ENCODE data around the gene TRIM28. TPM values are rescaled to one million over a fixed set of nuclear protein-coding genes. Genes with fewer than 3 reads are reported as not detected.
A peak's percentile ranks its signal among the peaks of the same experiment; 100 is the strongest.

Gene TRIM28
- total RNA-seq, 2 experiments from 2014 or later: 549 to 553 TPM

GRCh38 chr19:58551577-58552471 lies 8.0 kb downstream of the TRIM28 start:
- H3K9me3 ChIP-seq (ENCODE audit: control insufficient read depth in 1 of 2, insufficient read depth in 1 of 2, low read length in 2 of 2): no peaks in the 10 kb centered on the region
- DNase-seq: peak in 1 of 14 experiments; percentile 9
- peak overlapping the region; percentile 60 for H3K27ac Mint-ChIP-seq
- H3K4me1 Mint-ChIP-seq (ENCODE audit: low read depth): peaks cover 43% of the 10 kb centered on the region
- H3K36me3 ChIP-seq (ENCODE audit: insufficient read depth, low read length): peaks cover 84% of the 10 kb centered on the region
- no peak for ATAC-seq (ENCODE audit: poor library complexity)
- ChIA-PET POLR2A (interaction anchor here (1.4 kb wide), 1 partner anchor 11 kb away, joined by 4 read pairs; no protein-coding TSS in a partner anchor), CTCF (no interaction called here)
- peak overlapping the region; percentile 50 for H3K4me3 Mint-ChIP-seq
- no peak overlapping the region for H3K4me3 ChIP-seq (ENCODE audit: low read length)
- no peak overlapping the region for H3K27ac ChIP-seq (ENCODE audit: low read depth in 1 of 2, low read length in 2 of 2)
- TF ChIP-seq CTCF (IDR thresholded peaks at IDR 0.05): no peak
- no peaks in the 10 kb centered on the region for H3K27me3 ChIP-seq (ENCODE audit: control insufficient read depth in 1 of 2, insufficient read depth in 2 of 2, low read length in 2 of 2)
- H3K27me3 Mint-ChIP-seq: no peaks in the 10 kb centered on the region
- peaks cover 53% of the 10 kb centered on the region for H3K4me1 ChIP-seq (ENCODE audit: insufficient read depth, low read length)
- intact Hi-C loops (cut with DNase I, micrococcal nuclease): no loop called here
- H3K36me3 Mint-ChIP-seq (ENCODE audit: low read depth): peaks cover 94% of the 10 kb centered on the region
- H3K9me3 Mint-ChIP-seq: no peaks in the 10 kb centered on the region

- Histone ChIP-seq H3K27me3 (ENCODE audit: control insufficient read depth in 1 of 2, insufficient read depth in 2 of 2, low read length in 2 of 2) (no peaks in the 10 kb centered on the region), H3K9me3 (ENCODE audit: control insufficient read depth in 1 of 2, insufficient read depth in 1 of 2, low read length in 2 of 2) (no peaks in the 10 kb centered on the region), H3K4me1 (ENCODE audit: insufficient read depth, low read length) (peaks cover 53% of the 10 kb centered on the region), H3K4me3 (ENCODE audit: low read length) (no peak overlapping the region), H3K36me3 (ENCODE audit: insufficient read depth, low read length) (peaks cover 81% of the 10 kb centered on the region), H3K27ac (ENCODE audit: low read depth in 1 of 2, low read length in 2 of 2) (no peak overlapping the region)
- Mint-ChIP-seq H3K27me3 (no peaks in the 10 kb centered on the region), H3K27ac (peak overlapping the region; percentile 60), H3K4me1 (ENCODE audit: low read depth) (peaks cover 49% of the 10 kb centered on the region), H3K36me3 (ENCODE audit: low read depth) (peaks cover 94% of the 10 kb centered on the region), H3K9me3 (no peaks in the 10 kb centered on the region), H3K4me3 (peak overlapping the region; percentile 50)
- ChIA-PET POLR2A (interaction anchor here (3.4 to 3.6 kb wide), 2 partner anchors 8 to 32 kb away, joined by 44 to 64 read pairs; partner anchors contain the start of genes TRIM28 and ZBTB45), CTCF (interaction anchor here (1.0 to 3.3 kb wide), 2 partner anchors 28 to 33 kb away, joined by 4 to 26 read pairs; partner anchors contain the start of gene ZBTB45)
- no peak for DNase-seq
- intact Hi-C loops (cut with DNase I, micrococcal nuclease): no loop called here
- no peak for TF ChIP-seq CTCF (IDR thresholded peaks at IDR 0.05)
- ATAC-seq (ENCODE audit: poor library complexity): no peak
Measured at GRCh38 chr19:58552655-58553054, 8.8 kb downstream of the TRIM28 start.

- ATAC-seq (ENCODE audit: poor library complexity) (no peak), DNase-seq (peak in 1 of 14 experiments; percentile 38)
- Histone ChIP-seq H3K4me1 (ENCODE audit: insufficient read depth, low read length) (peaks cover 54% of the 10 kb centered on the region), H3K27me3 (ENCODE audit: control insufficient read depth in 1 of 2, insufficient read depth in 2 of 2, low read length in 2 of 2) (no peaks in the 10 kb centered on the region), H3K4me3 (ENCODE audit: low read length) (peak overlapping the region; percentile 96), H3K27ac (ENCODE audit: low read depth in 1 of 2, low read length in 2 of 2) (peak overlapping the region; percentile 92 to 99), H3K36me3 (ENCODE audit: insufficient read depth, low read length) (peaks cover 68% of the 10 kb centered on the region), H3K9me3 (ENCODE audit: control insufficient read depth in 1 of 2, insufficient read depth in 1 of 2, low read length in 2 of 2) (no peaks in the 10 kb centered on the region)
- Mint-ChIP-seq H3K36me3 (ENCODE audit: low read depth) (peaks cover 93% of the 10 kb centered on the region), H3K27me3 (no peaks in the 10 kb centered on the region), H3K4me1 (ENCODE audit: low read depth) (peaks cover 55% of the 10 kb centered on the region), H3K9me3 (no peaks in the 10 kb centered on the region), H3K4me3 (peak overlapping the region; percentile 92), H3K27ac (peak overlapping the region; percentile 96)
- TF ChIP-seq CTCF (IDR thresholded peaks at IDR 0.05): no peak
- CTCF ChIA-PET: interaction anchor here (2.5 to 3.3 kb wide), 2 partner anchors 34 to 40 kb away, joined by 11 to 26 read pairs; partner anchors contain the start of gene ZBTB45
- POLR2A ChIA-PET: interaction anchor here (0.7 to 3.6 kb wide), 10 partner anchors 9 to 192 kb away, joined by 3 to 64 read pairs (median 8); partner anchors contain the start of genes MZF1, TRIM28, ZBTB45 and ZNF497
- intact Hi-C loops (cut with DNase I, micrococcal nuclease): loop anchor here in 1 of 2 experiments (1.0 kb wide), 2 partner anchors 10 to 35 kb away; partner anchors contain the start of genes TRIM28 and ZBTB45
Measured at GRCh38 chr19:58553799-58554493, 10.1 kb downstream of the TRIM28 start.
